K562 (cell line): ENCODE measurements around the gene ANAPC16. TPM values are rescaled to one million over a fixed set of nuclear protein-coding genes. Genes with fewer than 3 reads are reported as not detected.

Experiments
- EZH2 ChIP-seq: IDR thresholded peaks from 2 replicates; pipeline ENCODE4 v1.6.1; 2012; ENCODE audit warnings: low read depth, mild to moderate bottlenecking, inconsistent platforms, low read length, borderline replicate concordance
- FOXP1 ChIP-seq: sonication (generic); formaldehyde crosslinking; IDR thresholded peaks from 2 replicates; pipeline ENCODE4 v1.8.0; 2022; ENCODE audit warnings: mild to moderate bottlenecking, missing genetic modification reagents
- RBM15 ChIP-seq: fragments of 200-400 bp; formaldehyde crosslinking; IDR thresholded peaks from 2 replicates; pipeline ENCODE4 v1.6.1; 2018; ENCODE audit warnings: mild to moderate bottlenecking, low read length, moderate library complexity; ENCODE audit not compliant: insufficient read depth
- RBM17 ChIP-seq: fragments of 200-400 bp; formaldehyde crosslinking; IDR thresholded peaks from 2 replicates; pipeline ENCODE4 v1.6.1; 2017; ENCODE audit warnings: low read depth, mild to moderate bottlenecking, low read length, borderline replicate concordance
- ZNF75A ChIP-seq: fragments of 450-650 bp; formaldehyde crosslinking; IDR thresholded peaks from 2 replicates; pipeline ENCODE4 v1.4.0; 2020; ENCODE audit warnings: mild to moderate bottlenecking
- polyA plus RNA-seq, 8 experiments: library from polyadenylated mRNA; depleted of rRNA in 4 of 8; stranded (reverse) in 5 of 8; unstranded in 3 of 8; fragments of >200 nt; fragmentation: Nextera tagmentation in 2 of 8; fragmentation: Illumina TruSeq in 1 of 8; extraction: Ambion mirVana in 2 of 8; extraction: Trizol in 1 of 8; gene quantifications; 2 replicates each; pipeline versions ENCODE4 v1.2.1 to v1.2.3, GENCODE V29; 2011 to 2014; ENCODE audit warnings: inconsistent platforms in 1 of 8, missing spikeins in 1 of 8
- total RNA-seq, 7 experiments: library from RNA; depleted of rRNA in 6 of 7; stranded (reverse); fragments of >200 nt in 6 of 7; fragmentation: Illumina TruSeq in 2 of 7; extraction: Trizol in 2 of 7; gene quantifications; 2 replicates each; pipeline versions ENCODE4 v1.2.1 to v1.2.3, GENCODE V29; 2011 to 2021; ENCODE audit warnings: low replicate concordance in 1 of 7
- TF ChIP-seq, protein P1 (sequence below): sonication (generic); formaldehyde crosslinking; IDR thresholded peaks from 2 replicates; pipeline ENCODE4 v1.9.0; 2022; ENCODE audit warnings: mild to moderate bottlenecking, missing genetic modification reagents
- TF ChIP-seq, protein P2 (sequence below): fragments of 450-650 bp; IDR thresholded peaks from 2 replicates; pipeline ENCODE4 v1.6.1; 2016; ENCODE audit warnings: borderline replicate concordance
- TF ChIP-seq, protein P3 (sequence below), 2 experiments: IDR thresholded peaks; 2 replicates each; pipeline ENCODE4 v1.6.1; 2012; ENCODE audit warnings: improper control_type of control experiment in 2 of 2, low read depth in 2 of 2, low read length in 2 of 2, borderline replicate concordance in 1 of 2
- TF ChIP-seq, protein P4 (sequence below), 2 experiments: fragments of 450-650 bp; IDR thresholded peaks; 2 replicates each; pipeline ENCODE4 v1.6.1; 2016; ENCODE audit warnings: mild to moderate bottlenecking in 2 of 2, borderline replicate concordance in 1 of 2, low read depth in 1 of 2, moderate library complexity in 1 of 2
- TF ChIP-seq, protein P5 (sequence below): sonication (generic); formaldehyde crosslinking; IDR thresholded peaks from 2 replicates; pipeline ENCODE4 v1.8.0; 2022; ENCODE audit warnings: missing genetic modification reagents, mild to moderate bottlenecking, borderline replicate concordance

The ANAPC16 gene
- total and polyA plus RNA-seq, 9 of the 15 experiments (the other 6 are each of a cell fraction or from before 2014, with no cell fraction given) = 42.6 to 208 (median 108) TPM

DNA sequence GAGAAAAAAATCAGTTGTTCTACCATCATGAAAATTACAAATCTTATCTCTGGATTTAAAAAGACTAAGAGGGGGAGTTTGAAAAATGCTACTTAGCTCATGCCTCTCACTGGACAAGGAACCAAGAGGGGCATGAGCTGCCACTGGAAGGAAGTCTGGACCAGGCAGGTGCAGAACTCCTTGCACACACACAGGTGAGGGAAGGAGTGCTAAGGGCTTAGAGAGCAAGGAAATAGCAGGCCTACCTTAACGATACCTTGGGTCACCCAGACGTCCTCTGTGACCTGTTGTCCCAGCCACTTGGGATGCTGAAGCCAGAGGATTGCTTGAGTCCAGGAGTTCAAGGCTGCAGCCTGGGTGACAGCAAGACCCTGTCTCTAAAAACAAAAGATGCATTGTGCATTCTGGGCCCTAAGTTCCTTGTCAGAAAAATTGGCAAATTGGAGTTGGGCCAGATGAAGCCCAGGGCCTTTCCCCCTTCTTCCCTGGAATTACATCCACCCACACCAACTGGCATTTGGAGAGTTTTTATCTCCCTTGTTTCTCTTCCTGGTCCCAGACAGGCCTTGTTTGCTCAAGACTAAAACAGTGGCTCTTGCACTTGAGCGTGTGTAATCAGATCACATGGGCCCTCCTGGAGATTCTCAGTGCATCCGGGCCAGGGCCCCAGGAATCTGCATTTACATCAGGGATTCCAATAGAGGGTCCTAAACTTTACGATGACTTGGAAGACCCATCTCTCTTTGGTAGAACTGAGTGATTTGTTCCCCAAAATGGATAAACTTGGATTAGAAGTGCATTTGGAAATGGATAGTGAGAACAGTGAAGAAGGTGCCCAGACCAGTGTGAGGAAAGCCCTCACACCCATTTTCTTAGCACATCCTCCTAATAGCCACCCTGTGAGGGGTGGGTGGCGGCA is 60.9 kb downstream of the ANAPC16 start (continued):
- TF ChIP-seq, protein P1, sequence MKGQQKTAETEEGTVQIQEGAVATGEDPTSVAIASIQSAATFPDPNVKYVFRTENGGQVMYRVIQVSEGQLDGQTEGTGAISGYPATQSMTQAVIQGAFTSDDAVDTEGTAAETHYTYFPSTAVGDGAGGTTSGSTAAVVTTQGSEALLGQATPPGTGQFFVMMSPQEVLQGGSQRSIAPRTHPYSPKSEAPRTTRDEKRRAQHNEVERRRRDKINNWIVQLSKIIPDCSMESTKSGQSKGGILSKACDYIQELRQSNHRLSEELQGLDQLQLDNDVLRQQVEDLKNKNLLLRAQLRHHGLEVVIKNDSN = peak; percentile 81
- TF ChIP-seq, protein P2, sequence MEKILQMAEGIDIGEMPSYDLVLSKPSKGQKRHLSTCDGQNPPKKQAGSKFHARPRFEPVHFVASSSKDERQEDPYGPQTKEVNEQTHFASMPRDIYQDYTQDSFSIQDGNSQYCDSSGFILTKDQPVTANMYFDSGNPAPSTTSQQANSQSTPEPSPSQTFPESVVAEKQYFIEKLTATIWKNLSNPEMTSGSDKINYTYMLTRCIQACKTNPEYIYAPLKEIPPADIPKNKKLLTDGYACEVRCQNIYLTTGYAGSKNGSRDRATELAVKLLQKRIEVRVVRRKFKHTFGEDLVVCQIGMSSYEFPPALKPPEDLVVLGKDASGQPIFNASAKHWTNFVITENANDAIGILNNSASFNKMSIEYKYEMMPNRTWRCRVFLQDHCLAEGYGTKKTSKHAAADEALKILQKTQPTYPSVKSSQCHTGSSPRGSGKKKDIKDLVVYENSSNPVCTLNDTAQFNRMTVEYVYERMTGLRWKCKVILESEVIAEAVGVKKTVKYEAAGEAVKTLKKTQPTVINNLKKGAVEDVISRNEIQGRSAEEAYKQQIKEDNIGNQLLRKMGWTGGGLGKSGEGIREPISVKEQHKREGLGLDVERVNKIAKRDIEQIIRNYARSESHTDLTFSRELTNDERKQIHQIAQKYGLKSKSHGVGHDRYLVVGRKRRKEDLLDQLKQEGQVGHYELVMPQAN = 0 out of 2 replicates have a peak, but pooled peaks have one; percentile 35
- TF ChIP-seq, protein P3, sequence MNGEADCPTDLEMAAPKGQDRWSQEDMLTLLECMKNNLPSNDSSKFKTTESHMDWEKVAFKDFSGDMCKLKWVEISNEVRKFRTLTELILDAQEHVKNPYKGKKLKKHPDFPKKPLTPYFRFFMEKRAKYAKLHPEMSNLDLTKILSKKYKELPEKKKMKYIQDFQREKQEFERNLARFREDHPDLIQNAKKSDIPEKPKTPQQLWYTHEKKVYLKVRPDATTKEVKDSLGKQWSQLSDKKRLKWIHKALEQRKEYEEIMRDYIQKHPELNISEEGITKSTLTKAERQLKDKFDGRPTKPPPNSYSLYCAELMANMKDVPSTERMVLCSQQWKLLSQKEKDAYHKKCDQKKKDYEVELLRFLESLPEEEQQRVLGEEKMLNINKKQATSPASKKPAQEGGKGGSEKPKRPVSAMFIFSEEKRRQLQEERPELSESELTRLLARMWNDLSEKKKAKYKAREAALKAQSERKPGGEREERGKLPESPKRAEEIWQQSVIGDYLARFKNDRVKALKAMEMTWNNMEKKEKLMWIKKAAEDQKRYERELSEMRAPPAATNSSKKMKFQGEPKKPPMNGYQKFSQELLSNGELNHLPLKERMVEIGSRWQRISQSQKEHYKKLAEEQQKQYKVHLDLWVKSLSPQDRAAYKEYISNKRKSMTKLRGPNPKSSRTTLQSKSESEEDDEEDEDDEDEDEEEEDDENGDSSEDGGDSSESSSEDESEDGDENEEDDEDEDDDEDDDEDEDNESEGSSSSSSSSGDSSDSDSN (IDR thresholded peaks at IDR 0.05; ENCODE audit: borderline replicate concordance in 1 of 2, low read depth in 2 of 2, low read length in 2 of 2) = peak; percentile 37 to 55; a peak in 1 of 4 replicates
- TF ChIP-seq ZNF75A (CRISPR knock-in tag) = peak; percentile 53; the same call in 1 of the 2 replicates
- no peak for TF ChIP-seq RBM17
- TF ChIP-seq, protein P4, sequence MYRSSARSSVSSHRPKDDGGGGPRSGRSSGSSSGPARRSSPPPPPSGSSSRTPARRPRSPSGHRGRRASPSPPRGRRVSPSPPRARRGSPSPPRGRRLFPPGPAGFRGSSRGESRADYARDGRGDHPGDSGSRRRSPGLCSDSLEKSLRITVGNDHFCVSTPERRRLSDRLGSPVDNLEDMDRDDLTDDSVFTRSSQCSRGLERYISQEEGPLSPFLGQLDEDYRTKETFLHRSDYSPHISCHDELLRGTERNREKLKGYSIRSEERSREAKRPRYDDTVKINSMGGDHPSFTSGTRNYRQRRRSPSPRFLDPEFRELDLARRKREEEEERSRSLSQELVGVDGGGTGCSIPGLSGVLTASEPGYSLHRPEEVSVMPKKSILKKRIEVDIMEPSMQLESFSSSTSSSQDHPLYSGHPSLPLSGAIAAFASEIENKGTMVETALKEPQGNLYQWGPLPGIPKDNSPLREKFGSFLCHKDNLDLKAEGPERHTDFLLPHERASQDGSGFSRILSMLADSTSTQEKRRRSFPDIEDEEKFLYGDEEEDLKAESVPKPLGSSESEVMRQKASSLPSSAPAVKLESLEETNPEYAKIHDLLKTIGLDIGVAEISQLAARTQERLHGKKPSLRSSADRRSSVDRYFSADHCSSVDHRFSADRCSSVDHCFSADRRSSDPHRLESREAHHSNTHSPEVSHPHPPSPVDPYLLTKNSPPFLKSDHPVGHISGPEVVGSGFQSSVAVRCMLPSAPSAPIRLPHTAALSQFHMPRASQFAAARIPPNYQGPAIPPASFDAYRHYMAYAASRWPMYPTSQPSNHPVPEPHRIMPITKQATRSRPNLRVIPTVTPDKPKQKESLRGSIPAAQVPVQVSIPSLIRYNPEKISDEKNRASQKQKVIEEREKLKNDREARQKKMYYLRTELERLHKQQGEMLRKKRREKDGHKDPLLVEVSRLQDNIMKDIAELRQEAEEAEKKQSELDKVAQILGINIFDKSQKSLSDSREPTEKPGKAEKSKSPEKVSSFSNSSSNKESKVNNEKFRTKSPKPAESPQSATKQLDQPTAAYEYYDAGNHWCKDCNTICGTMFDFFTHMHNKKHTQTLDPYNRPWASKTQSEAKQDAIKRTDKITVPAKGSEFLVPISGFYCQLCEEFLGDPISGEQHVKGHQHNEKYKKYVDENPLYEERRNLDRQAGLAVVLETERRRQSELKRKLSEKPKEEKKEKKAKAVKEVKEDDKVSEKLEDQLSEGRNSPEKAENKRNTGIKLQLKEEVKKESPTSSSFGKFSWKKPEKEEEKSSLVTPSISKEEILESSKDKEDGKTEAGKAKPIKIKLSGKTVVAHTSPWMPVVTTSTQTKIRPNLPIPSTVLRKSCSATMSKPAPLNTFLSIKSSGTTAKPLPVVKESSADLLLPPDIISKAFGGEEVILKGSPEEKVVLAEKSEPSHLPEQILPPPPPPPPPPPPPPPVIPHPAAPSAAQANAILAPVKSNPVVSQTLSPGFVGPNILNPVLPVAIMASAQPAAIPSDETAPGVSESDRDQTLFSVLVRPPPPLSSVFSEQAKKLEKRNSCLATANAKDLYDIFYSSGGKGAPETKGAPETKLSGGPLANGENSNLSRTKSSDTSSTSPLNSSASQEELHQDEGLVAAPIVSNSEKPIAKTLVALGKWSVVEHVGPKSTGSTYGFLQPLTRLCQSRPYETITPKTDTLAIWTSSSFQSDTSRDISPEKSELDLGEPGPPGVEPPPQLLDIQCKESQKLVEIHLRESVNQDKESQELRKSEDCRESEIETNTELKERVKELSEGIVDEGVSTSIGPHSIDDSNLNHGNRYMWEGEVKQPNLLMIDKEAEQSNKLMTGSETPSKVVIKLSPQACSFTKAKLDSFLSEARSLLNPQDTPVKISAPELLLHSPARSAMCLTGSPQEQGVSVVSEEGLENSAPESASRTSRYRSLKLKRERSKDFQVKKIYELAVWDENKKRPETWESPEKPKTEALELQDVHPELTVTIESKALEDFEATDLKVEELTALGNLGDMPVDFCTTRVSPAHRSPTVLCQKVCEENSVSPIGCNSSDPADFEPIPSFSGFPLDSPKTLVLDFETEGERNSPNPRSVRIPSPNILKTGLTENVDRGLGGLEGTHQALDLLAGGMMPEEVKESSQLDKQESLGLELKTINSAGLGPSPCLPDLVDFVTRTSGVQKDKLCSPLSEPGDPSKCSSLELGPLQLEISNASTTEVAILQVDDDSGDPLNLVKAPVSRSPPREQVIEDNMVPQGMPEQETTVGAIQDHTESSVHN (IDR thresholded peaks at IDR 0.05; ENCODE audit: borderline replicate concordance in 1 of 2, low read depth in 1 of 2) = no peak
- TF ChIP-seq EZH2 = no peak
- TF ChIP-seq, protein P5, sequence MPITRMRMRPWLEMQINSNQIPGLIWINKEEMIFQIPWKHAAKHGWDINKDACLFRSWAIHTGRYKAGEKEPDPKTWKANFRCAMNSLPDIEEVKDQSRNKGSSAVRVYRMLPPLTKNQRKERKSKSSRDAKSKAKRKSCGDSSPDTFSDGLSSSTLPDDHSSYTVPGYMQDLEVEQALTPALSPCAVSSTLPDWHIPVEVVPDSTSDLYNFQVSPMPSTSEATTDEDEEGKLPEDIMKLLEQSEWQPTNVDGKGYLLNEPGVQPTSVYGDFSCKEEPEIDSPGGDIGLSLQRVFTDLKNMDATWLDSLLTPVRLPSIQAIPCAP (CRISPR knock-in tag) = no peak
- TF ChIP-seq FOXP1 (CRISPR knock-in tag) = 0 out of 2 replicates have a peak, but pooled peaks have one; percentile 30
- TF ChIP-seq RBM15 = no peak
